Measurements from ENCODE around the gene CYP3A5.

Gene CYP3A5

DNA sequence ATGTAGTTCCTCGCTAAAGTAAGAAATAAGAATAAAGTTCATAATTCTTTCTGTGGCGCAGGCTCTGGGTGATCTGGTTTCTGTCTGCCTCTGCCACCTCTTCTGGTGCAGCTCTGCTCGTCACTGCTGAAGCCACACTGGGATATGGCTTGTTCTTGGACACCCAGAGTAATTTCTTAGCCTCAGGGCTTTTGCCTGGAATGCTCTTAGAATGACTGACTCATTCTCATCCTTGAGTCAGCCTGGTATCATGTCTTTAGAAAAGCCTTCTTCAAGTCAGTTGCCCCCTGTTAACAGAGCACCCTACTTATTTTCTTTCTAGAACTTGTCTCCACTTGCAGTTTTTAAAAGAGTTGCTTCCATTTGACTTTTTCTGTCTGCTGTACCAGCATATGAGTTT lies 61.1 kb downstream of the CYP3A5 start:
- Mint-ChIP-seq H3K4me3 (peak overlapping the region; percentile 92), H3K27ac (peak overlapping the region; percentile 90), H3K27me3 (no peaks in the 10 kb centered on the region), H3K36me3 (ENCODE audit: low read depth) (peaks cover 62% of the 10 kb centered on the region), H3K9me3 (no peaks in the 10 kb centered on the region), H3K4me1 (ENCODE audit: low read depth) (peaks cover 84% of the 10 kb centered on the region)

DNA sequence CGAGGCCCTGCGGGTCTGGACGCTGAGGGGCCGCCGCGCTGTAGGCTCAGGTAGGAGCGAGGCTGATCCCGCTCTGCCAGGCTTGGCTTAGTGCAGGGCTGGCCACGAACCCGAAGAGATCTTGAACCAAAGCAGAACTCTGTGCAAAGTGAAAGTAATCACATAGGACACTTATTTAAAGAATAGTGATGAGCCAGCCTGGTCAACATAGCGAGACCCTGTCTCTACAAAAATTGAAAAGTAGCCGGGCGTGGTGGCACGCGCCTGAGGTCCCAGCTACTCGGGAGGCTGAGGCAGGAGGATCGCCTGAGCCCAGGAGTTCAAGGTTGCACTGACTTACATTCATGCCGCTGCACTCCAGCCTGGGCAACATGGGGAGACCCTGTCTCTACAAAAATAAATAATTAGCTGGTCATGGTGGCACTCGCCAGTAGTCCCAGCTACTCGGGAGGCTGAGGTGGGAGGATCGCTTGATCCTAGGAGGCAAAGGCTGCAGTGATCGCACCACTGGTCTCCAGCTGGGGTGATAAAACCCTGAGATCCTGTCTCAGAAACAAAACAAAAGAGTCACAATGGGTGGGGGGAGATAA lies 62.5 kb downstream of the CYP3A5 start:
- Mint-ChIP-seq H3K4me1 (ENCODE audit: low read depth) (peaks cover 69% of the 10 kb centered on the region), H3K36me3 (ENCODE audit: low read depth) (peaks cover 47% of the 10 kb centered on the region), H3K4me3 (peak overlapping the region; percentile 92), H3K27me3 (no peaks in the 10 kb centered on the region), H3K9me3 (no peaks in the 10 kb centered on the region), H3K27ac (peak overlapping the region; percentile 90)

DNA sequence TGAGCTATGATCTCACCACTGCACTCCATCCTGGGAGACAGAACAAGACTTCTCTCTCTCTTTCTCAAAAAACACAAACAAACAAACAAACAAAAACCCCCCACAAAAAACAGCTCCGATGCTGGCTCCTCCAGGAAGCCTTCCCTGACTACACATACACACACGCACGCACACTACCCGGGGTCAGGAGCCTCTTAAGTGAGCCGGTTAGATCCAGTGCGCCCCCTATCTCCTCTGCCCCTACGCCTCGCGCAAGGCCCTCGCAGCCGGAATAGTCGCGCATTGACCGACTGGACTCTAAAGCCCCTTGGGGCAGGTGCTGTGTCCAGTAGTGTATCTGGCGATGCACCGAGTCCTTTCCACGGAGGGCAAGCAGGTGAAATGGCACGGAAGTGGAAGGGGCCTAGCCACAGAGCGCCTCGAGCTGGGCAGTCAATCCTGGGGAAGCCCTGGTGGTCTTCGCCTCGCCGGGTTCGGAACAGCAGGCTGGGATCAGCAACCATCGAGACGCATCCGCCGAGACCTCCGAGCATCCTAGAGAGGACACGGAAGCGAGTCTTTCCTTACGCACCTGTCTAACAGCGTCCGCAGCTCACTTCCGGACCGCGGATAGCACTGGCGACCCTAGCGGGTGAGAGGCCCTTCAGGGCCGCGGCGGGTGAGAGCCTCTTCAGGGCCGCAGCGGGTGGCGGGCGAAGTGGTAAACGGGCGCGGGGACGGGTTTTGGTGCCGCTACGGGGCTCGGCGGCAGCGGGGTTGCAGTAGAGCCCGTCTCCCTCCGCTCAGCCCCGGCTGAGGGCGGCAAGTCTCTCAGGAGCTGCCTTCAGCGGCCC lies 63.2 kb downstream of the CYP3A5 start, which contains the start of gene ZSCAN25:
Gene ZSCAN25 (plus strand): TSS at position 588 of the 833 bp plus-strand sequence. CDS start 2,661 bp downstream, outside the sequence.
- no peaks in the 10 kb centered on the region for H3K27me3 Mint-ChIP-seq
- H3K4me1 Mint-ChIP-seq (ENCODE audit: low read depth): peaks cover 62% of the 10 kb centered on the region
- peak within 1 kb of the TSS; percentile 92 for H3K4me3 Mint-ChIP-seq
- H3K9me3 Mint-ChIP-seq: no peaks in the 10 kb centered on the region
- H3K27ac Mint-ChIP-seq: peak within 1 kb of the TSS; percentile 90
- H3K36me3 Mint-ChIP-seq (ENCODE audit: low read depth): peaks cover 41% of the 10 kb centered on the region

DNA sequence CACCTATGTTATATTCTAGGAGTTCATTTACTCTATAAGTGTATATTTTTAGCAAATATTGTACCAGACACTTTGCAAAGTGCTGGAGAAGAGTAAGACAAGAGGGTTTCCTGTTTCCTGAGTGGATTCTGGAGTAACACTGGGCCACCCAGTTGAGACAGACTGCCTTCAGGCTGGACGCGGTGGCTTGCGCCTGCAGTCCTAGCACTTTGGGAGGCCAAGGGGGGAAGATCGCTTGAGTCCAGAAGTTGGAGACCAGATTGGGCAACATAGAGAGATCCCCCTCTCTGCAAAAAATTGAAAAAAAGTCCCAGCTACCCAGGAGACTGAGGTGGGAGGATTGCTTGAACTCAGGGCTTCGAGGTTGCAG lies 63.8 kb downstream of the CYP3A5 start:
- Mint-ChIP-seq H3K27ac (peak overlapping the region; percentile 90), H3K9me3 (no peaks in the 10 kb centered on the region), H3K27me3 (no peaks in the 10 kb centered on the region), H3K4me3 (peak overlapping the region; percentile 92), H3K4me1 (ENCODE audit: low read depth) (peaks cover 56% of the 10 kb centered on the region), H3K36me3 (ENCODE audit: low read depth) (peaks cover 35% of the 10 kb centered on the region)

DNA sequence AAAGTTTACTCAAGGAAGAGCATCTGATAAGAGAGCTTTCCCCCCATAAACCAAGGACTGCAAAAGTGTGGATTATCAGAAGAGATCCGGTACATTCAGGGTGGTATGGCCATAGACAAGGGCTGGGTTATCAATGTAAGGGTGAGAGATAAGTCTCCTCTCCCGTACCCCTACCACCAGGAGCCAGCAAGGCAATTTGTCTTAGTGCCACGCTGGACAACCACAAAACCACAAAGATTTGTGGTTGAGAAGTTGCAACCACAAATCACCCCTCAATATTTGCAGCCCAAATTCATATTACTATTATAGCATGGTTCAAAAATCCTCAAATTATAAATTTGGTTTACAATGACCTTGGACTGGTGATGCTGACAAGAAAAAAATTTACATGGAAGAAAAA lies 65.3 kb downstream of the CYP3A5 start:
- H3K9me3 Mint-ChIP-seq: no peaks in the 10 kb centered on the region
- H3K36me3 Mint-ChIP-seq (ENCODE audit: low read depth): peaks cover 21% of the 10 kb centered on the region
- H3K4me1 Mint-ChIP-seq (ENCODE audit: low read depth): peaks cover 44% of the 10 kb centered on the region
- H3K27me3 Mint-ChIP-seq: no peaks in the 10 kb centered on the region
- H3K27ac Mint-ChIP-seq: no peak overlapping the region
- no peak overlapping the region for H3K4me3 Mint-ChIP-seq

DNA sequence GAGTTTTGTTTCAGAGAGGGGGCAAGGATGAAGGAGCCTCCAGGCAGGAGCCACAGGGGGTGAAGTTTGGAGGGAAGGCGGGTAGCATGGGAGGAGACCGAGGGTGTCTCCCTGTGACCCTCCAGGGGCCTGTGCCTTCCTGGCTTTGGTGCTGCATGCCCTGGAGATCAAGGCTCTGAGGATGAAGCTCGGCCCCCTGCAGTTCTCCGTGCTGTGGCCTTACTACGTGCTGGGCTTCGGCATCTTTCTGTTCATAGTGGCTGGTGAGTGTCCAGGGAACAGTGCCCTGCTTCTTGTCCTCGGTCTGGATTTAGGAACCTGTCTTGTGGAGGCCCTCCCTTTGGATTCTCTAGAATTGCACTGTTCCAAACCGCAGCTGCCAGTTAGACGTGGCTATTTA lies 72.2 kb downstream of the CYP3A5 start:
- H3K36me3 Mint-ChIP-seq (ENCODE audit: low read depth): no peaks in the 10 kb centered on the region
- no peaks in the 10 kb centered on the region for H3K4me1 Mint-ChIP-seq (ENCODE audit: low read depth)
- no peak overlapping the region for H3K27ac Mint-ChIP-seq
- no peak overlapping the region for H3K4me3 Mint-ChIP-seq
- no peaks in the 10 kb centered on the region for H3K9me3 Mint-ChIP-seq
- H3K27me3 Mint-ChIP-seq: no peaks in the 10 kb centered on the region

DNA sequence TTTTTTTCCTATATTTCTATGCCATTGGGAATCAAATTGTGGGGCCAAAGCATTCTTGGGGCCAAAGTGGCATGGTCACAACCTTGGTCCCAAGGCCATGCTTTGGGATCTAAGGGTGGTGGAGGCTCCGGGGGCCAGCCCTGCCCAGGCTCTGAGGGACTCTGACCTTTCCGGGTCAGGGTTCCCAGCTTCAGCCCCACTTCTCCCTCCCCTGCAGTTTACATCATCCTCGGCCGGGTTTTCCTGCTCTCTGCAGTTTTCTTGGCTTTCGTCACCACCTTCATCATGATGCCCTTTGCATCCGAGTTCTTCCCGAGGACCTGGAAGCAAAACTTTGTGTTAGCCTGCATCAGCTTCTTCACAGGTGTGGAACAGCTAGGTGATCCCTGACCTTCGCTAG lies 73.3 kb downstream of the CYP3A5 start:
- Mint-ChIP-seq H3K27ac (no peak overlapping the region), H3K4me1 (ENCODE audit: low read depth) (no peaks in the 10 kb centered on the region), H3K4me3 (no peak overlapping the region), H3K27me3 (no peaks in the 10 kb centered on the region), H3K9me3 (no peaks in the 10 kb centered on the region), H3K36me3 (ENCODE audit: low read depth) (no peaks in the 10 kb centered on the region)

DNA sequence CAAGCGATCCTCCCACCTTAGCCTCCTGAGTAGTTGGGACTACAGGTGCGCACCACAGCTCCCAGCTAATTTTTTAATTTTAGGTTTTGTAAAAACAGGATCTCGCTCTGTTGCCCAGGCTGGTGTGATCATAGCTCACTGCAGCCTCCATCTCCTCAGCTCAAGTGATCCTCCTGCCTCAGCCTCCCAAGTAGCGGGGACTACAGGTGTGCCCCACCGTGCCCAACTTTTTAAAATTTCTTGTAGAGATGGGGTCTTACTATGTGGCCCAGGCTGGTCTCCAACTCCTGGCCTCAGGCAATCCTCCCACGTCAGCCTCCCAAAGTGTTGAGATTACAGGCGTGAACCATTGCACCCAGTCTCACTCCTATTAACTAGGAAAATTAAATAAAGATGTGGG lies 74.3 kb downstream of the CYP3A5 start:
- Mint-ChIP-seq H3K27me3 (no peaks in the 10 kb centered on the region), H3K4me1 (ENCODE audit: low read depth) (no peaks in the 10 kb centered on the region), H3K9me3 (no peaks in the 10 kb centered on the region), H3K27ac (no peak overlapping the region), H3K4me3 (no peak overlapping the region), H3K36me3 (ENCODE audit: low read depth) (no peaks in the 10 kb centered on the region)

DNA sequence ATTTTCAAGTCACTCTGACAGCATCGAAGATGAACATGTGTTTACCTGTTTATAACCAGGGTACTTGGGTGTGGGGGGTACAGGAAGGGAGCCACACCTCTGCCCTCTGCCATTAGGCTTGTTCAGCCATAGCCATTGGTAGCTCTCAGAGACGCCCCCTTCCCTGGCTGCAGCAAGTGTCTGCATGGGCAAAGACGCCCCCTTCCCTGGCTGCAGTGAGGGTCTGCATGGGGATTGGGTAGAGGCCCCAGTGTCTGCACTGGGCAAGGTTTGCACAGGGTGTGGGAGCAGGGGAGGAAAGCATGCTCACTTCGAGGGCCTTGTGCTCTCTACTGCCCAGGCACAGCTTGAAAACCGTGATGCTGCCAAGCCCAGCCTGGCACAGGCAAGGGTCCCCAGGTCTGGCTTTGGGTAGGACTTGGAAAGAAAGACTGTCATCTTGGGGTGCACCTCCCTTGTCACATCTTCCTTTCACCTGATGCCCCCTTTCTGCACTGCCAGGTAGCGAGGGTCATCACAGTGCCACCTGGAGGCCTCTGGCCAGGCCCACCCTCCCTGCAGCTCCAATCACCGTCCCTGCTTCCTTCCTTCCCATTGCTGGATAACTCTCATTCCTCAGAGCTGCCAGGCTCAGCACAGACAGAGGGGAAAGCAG lies 78.0 kb downstream of the CYP3A5 start:
- Mint-ChIP-seq H3K4me3 (no peak overlapping the region), H3K27ac (no peak overlapping the region), H3K27me3 (no peaks in the 10 kb centered on the region), H3K9me3 (no peaks in the 10 kb centered on the region), H3K36me3 (ENCODE audit: low read depth) (no peaks in the 10 kb centered on the region), H3K4me1 (ENCODE audit: low read depth) (no peaks in the 10 kb centered on the region)

DNA sequence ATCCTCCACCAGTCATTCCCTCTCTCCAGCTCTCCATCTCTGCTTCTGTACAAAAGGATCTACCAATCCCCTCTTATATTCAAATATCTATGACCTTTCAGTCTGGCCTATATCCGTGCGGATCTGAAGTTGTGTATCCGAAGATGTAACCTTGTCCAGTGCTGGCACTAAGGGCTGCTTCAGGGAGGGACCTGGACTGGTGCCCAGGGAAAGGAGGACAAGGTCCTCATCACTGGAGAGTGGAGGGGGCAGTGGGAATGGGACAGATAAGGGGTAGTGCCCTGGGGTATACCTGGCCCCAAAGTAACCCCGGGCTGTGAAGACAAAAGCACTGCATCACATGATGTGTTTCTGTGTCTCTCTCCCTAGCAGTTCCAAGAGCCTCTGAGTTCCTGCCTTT lies 80.0 kb downstream of the CYP3A5 start:
- no peaks in the 10 kb centered on the region for H3K36me3 Mint-ChIP-seq (ENCODE audit: low read depth)
- H3K27me3 Mint-ChIP-seq: no peaks in the 10 kb centered on the region
- H3K4me3 Mint-ChIP-seq: no peak overlapping the region
- H3K27ac Mint-ChIP-seq: no peak overlapping the region
- H3K9me3 Mint-ChIP-seq: no peaks in the 10 kb centered on the region
- no peaks in the 10 kb centered on the region for H3K4me1 Mint-ChIP-seq (ENCODE audit: low read depth)
